ENCODE data around the gene COPZ2. TPM values are rescaled to one million over a fixed set of nuclear protein-coding genes. Genes with fewer than 3 reads are reported as not detected.
A peak's percentile ranks its signal among the peaks of the same experiment; 100 is the strongest.
"Not testable (repeated sequence)": the region's sequence is repeated elsewhere in the genome, so short reads cannot be mapped to it uniquely, and the experiment has no call there.

The COPZ2 gene
- total RNA-seq, 4 donors from 2014 or later: 9.7 to 17.2 (median 12.5) TPM

GRCh38 chr17:48036693-48037035, 933 bp downstream of the COPZ2 start:
- DNase-seq (ENCODE audit: low spot score in 2 of 2): no peak
- H3K27ac ChIP-seq: peak overlapping the region; percentile 3
- WGBS: 24% methylated on average over 6 of the region's 6 CpGs

GRCh38 chr17:48034734-48035133, 2.9 kb downstream of the COPZ2 start:
- H3K27ac ChIP-seq; H3K9me3 ChIP-seq; H3K4me3 ChIP-seq; H3K27me3 ChIP-seq; DNase-seq (ENCODE audit: low spot score in 2 of 2); H3K36me3 ChIP-seq: not testable (repeated sequence)
- peaks cover 27% of the 10 kb centered on the region for H3K4me1 ChIP-seq
- 92% methylated on average over 12 of the region's 12 CpGs for WGBS

More at GRCh38 chr17:48036693-48037035, 933 bp downstream of the COPZ2 start:
- Histone ChIP-seq H3K36me3 (peaks cover 3% of the 10 kb centered on the region), H3K9me3 (no peaks in the 10 kb centered on the region), H3K4me3 (peak overlapping the region; percentile 80), H3K27me3 (no peaks in the 10 kb centered on the region), H3K4me1 (peaks cover 16% of the 10 kb centered on the region)
- TF ChIP-seq EP300 (IDR thresholded peaks at IDR 0.05): no peak
- TF ChIP-seq POLR2AphosphoS5 (IDR thresholded peaks at IDR 0.05): no peak
- TF ChIP-seq POLR2A (IDR thresholded peaks at IDR 0.05): no peak
- TF ChIP-seq, protein P1, sequence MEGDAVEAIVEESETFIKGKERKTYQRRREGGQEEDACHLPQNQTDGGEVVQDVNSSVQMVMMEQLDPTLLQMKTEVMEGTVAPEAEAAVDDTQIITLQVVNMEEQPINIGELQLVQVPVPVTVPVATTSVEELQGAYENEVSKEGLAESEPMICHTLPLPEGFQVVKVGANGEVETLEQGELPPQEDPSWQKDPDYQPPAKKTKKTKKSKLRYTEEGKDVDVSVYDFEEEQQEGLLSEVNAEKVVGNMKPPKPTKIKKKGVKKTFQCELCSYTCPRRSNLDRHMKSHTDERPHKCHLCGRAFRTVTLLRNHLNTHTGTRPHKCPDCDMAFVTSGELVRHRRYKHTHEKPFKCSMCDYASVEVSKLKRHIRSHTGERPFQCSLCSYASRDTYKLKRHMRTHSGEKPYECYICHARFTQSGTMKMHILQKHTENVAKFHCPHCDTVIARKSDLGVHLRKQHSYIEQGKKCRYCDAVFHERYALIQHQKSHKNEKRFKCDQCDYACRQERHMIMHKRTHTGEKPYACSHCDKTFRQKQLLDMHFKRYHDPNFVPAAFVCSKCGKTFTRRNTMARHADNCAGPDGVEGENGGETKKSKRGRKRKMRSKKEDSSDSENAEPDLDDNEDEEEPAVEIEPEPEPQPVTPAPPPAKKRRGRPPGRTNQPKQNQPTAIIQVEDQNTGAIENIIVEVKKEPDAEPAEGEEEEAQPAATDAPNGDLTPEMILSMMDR (IDR thresholded peaks at IDR 0.05): no peak

DNA sequence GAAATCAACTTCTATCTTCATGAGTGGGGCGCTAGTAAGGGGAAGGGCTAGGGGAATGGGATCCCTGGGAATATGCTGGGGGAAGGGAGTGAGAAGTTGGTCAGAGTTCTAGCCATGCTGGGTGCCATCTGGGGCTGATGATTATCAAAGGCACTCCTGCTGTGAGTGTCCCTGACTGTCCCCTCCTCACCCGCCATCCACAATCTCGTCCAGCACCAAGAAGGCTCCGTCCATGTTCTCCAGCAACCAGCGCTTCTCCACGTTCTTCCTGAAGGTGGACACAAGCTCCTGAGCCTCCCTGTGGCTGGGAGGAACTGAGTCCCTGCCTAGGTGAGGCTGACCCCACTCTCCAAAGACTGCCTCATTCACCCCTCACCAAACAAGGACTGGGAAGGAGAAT, 5.6 kb downstream of the COPZ2 start:
- no peaks in the 10 kb centered on the region for H3K9me3 ChIP-seq
- no peaks in the 10 kb centered on the region for H3K27me3 ChIP-seq
- DNase-seq (ENCODE audit: low spot score in 2 of 2): no peak
- H3K4me3 ChIP-seq: no peak overlapping the region
- no peak overlapping the region for H3K27ac ChIP-seq
- H3K4me1 ChIP-seq: peaks cover 22% of the 10 kb centered on the region
- TF ChIP-seq, protein P1 (IDR thresholded peaks at IDR 0.05): no peak
- TF ChIP-seq POLR2A (IDR thresholded peaks at IDR 0.05): no peak
- TF ChIP-seq EP300 (IDR thresholded peaks at IDR 0.05): no peak
- no peak for TF ChIP-seq POLR2AphosphoS5 (IDR thresholded peaks at IDR 0.05)
- 93% methylated on average over 6 of the region's 6 CpGs for WGBS
- H3K36me3 ChIP-seq: peaks cover 3% of the 10 kb centered on the region

GRCh38 chr17:48030531-48030930, 7.1 kb downstream of the COPZ2 start:
- Histone ChIP-seq H3K9me3 (no peaks in the 10 kb centered on the region), H3K27ac (peak overlapping the region; percentile 15), H3K4me1 (peaks cover 31% of the 10 kb centered on the region), H3K27me3 (no peaks in the 10 kb centered on the region), H3K4me3 (no peak overlapping the region), H3K36me3 (peaks cover 3% of the 10 kb centered on the region)
- DNase-seq (ENCODE audit: low spot score in 2 of 2): no peak
- WGBS: 34% methylated on average over 5 of the region's 5 CpGs
- TF ChIP-seq EP300 (IDR thresholded peaks at IDR 0.05): no peak
- TF ChIP-seq POLR2AphosphoS5 (IDR thresholded peaks at IDR 0.05): no peak
- TF ChIP-seq, protein P1 (IDR thresholded peaks at IDR 0.05): no peak
- TF ChIP-seq POLR2A (IDR thresholded peaks at IDR 0.05): no peak

- 100% methylated on average over 1 of the region's 1 CpG for WGBS
- H3K27me3 ChIP-seq: no peaks in the 10 kb centered on the region
- no peak for TF ChIP-seq EP300 (IDR thresholded peaks at IDR 0.05)
- TF ChIP-seq, protein P1 (IDR thresholded peaks at IDR 0.05): no peak
- no peak for TF ChIP-seq POLR2AphosphoS5 (IDR thresholded peaks at IDR 0.05)
- no peak for TF ChIP-seq POLR2A (IDR thresholded peaks at IDR 0.05)
- no peak overlapping the region for H3K4me3 ChIP-seq
- H3K9me3 ChIP-seq: no peaks in the 10 kb centered on the region
- no peak for DNase-seq (ENCODE audit: low spot score in 2 of 2)
- peaks cover 3% of the 10 kb centered on the region for H3K36me3 ChIP-seq
- H3K27ac ChIP-seq: no peak overlapping the region
- H3K4me1 ChIP-seq: peaks cover 46% of the 10 kb centered on the region
Observed at GRCh38 chr17:48028736-48029135, 8.9 kb downstream of the COPZ2 start.

DNA sequence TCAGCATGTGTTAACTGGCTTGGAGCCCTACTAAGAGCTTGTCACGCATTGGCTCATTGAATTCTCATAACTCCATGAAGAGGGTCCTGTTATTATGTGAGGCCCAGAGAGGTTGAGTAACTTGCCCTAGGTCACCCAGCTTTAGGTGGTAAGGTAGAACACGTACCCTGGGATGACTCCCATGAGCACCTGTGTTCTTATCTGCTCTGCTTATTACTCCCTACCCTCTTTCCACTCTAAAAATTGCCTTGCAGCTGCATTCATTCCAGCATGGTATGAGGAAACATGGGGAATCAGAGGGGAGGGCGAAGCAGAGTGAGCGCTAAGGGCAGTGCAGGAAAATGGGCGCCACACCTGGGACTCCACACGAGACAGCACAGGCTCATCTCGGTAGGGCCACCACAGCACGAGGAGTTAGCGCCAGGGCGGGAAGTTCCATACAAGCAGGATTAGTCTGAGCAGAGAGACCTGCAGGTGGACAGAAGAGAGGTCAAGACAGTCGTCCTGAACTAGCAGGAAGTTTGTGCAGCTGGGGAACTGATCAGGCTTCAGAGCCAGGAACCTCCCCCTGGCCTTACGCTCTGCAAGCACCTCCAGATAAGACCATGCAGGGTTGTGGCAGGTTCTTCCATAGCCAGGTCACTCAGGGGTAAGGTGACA, 10.1 kb downstream of the COPZ2 start:
- WGBS: 80% methylated on average over 12 of the region's 12 CpGs
- Histone ChIP-seq H3K4me1 (peaks cover 59% of the 10 kb centered on the region), H3K9me3 (no peaks in the 10 kb centered on the region), H3K27me3 (no peaks in the 10 kb centered on the region), H3K4me3 (no peak overlapping the region), H3K27ac (peak overlapping the region; percentile 3), H3K36me3 (no peaks in the 10 kb centered on the region)
- TF ChIP-seq EP300 (IDR thresholded peaks at IDR 0.05): no peak
- no peak for TF ChIP-seq POLR2AphosphoS5 (IDR thresholded peaks at IDR 0.05)
- TF ChIP-seq POLR2A (IDR thresholded peaks at IDR 0.05): no peak
- TF ChIP-seq, protein P1 (IDR thresholded peaks at IDR 0.05): no peak
- no peak for DNase-seq (ENCODE audit: low spot score in 2 of 2)

Data from suprapubic skin (tissue), 4 donors.